Activated CD8-positive, alpha-beta memory T cell treated with anti-CD3 and anti-CD28 coated beads, Interleukin-2, amount 10 ng/mL, durations not matched to agents 7 days and 5 days (primary cell): Measurements from ENCODE around the gene TMEM19. TPM values are rescaled to one million over a fixed set of nuclear protein-coding genes. Genes with fewer than 3 reads are reported as not detected.

Experiments used
- ATAC-seq: fragments of 150-1000 bp; cut with Tn5 transposase; one replicate; pipeline ENCODE4 v1.10.0; 2021; ENCODE audit warnings: moderate library complexity
- CTCF ChIA-PET: fragments of 350-600 bp; sonication (Branson Sonifier 250); formaldehyde crosslinking; loops from one replicate; lab custom pipeline; 2021; ENCODE audit warnings: antibody characterized with exemption; lab: Charles Lee
- DNase-seq: peaks from one replicate; pipeline ENCODE4 v3.0.0-alpha.2; 2020
- H3K27ac Mint-ChIP-seq: one replicate; pipeline ENCODE4 v1.8.0; 2021; ENCODE audit warnings: mild to moderate bottlenecking, mixed read lengths
- H3K27me3 Mint-ChIP-seq: one replicate; pipeline ENCODE4 v1.8.0; 2021; ENCODE audit warnings: mixed read lengths
- H3K36me3 Mint-ChIP-seq: one replicate; pipeline ENCODE4 v1.8.0; 2021; ENCODE audit warnings: mild to moderate bottlenecking, mixed read lengths
- H3K4me1 Mint-ChIP-seq: one replicate; pipeline ENCODE4 v1.8.0; 2021; ENCODE audit warnings: mixed read lengths
- H3K4me3 Mint-ChIP-seq: one replicate; pipeline ENCODE4 v1.8.0; 2021; ENCODE audit warnings: mild to moderate bottlenecking, moderate library complexity, mixed read lengths
- H3K9me3 Mint-ChIP-seq: one replicate; pipeline ENCODE4 v1.8.0; 2022; ENCODE audit warnings: low read depth, mixed read lengths
- total RNA-seq, 2 experiments: library from RNA; stranded (reverse); gene quantifications; one replicate each; pipeline ENCODE4 v1.2.3, GENCODE V29; 2021

TMEM19 gene
- 10 to 100 TPM; 16.5 to 16.6 TPM for total RNA-seq

DNA sequence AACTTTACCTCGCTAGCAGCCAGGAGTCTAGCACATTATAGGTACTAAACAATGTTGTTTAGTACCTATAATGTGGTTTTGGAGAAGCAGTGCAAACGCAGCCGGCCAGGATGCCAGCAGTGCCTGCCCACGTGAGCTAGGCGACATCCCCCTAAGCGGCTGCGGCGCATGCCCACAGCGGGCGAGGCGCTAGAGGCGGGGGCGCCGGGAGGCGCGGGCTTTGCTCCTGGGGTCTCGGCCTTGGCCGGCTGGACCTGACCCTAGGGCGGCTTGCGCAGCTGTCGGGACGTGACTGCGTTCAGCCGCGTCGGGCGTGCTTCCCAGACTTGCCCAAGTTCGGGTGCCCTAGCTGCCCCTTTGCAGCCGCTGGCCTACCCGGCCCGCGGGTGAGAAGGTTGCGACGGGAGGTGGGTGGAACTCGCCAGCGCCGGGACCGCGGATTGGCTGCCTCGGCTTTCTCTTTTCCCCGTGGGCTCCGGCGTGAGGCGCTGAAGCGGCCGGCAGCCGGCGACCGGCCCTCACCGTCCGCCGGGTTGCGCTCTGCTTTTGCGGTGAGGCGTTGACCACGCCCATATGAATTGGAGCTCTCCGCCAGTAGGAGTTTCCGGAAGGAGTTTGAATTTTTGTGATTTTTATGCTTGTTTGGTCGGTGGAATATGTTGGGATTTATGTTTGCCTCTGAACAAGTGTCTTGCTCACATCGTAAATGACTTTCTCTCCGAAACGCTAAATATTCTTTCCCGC lies at the start of gene TMEM19:
Gene TMEM19, plus strand, starts transcription at position 169 of the 744 bp plus-strand sequence. CDS start 599 bp downstream, outside the sequence.
- peak; percentile 96 for ATAC-seq
- H3K27ac Mint-ChIP-seq = peak within 1 kb of the TSS; percentile 97
- H3K36me3 Mint-ChIP-seq = peaks cover 2% of the 10 kb centered on the region
- H3K27me3 Mint-ChIP-seq = no peaks in the 10 kb centered on the region
- H3K9me3 Mint-ChIP-seq = no peaks in the 10 kb centered on the region
- peak; percentile 88 for DNase-seq
- CTCF ChIA-PET = interaction anchor here (0.6 to 5.3 kb wide), 14 partner anchors 9 to 492 kb away, joined by 3 to 45 read pairs (median 4); partner anchors contain the start of genes RAB21, THAP2 and ZFC3H1
- peak within 1 kb of the TSS; percentile 93 for H3K4me3 Mint-ChIP-seq
- peaks cover 31% of the 10 kb centered on the region for H3K4me1 Mint-ChIP-seq

DNA sequence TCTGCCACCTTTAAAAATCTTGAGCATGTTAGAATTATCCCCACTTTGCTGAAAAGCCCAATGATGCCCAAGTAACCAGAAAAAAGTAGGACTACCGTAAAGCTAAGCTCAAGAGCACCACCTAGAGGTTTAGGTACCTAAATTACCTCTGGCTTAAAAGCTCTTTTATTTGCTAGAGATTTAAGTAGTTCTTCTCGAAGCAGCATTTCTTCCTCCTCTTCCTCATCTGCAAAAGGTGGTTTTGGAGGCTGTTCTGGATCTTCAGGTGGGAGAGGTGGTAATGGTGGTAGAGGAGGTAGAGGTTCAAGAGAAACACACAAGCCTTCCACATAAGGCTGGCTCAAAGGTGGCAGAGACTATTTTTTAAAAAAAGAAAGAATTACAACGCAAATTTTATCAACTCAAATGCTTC lies 49.2 kb upstream of the TMEM19 start:
- Mint-ChIP-seq H3K27me3 (no peaks in the 10 kb centered on the region), H3K27ac (peak overlapping the region; percentile 67), H3K4me3 (no peak overlapping the region), H3K36me3 (peaks cover 47% of the 10 kb centered on the region), H3K4me1 (peaks cover 14% of the 10 kb centered on the region), H3K9me3 (no peaks in the 10 kb centered on the region)
- DNase-seq (no peak), ATAC-seq (peak; percentile 65)
- CTCF ChIA-PET = interaction anchor here (0.6 to 1.9 kb wide), 24 partner anchors 8 to 221 kb away, joined by 3 to 19 read pairs (median 4); partner anchors contain the start of genes RAB21, TMEM19 and ZFC3H1

DNA sequence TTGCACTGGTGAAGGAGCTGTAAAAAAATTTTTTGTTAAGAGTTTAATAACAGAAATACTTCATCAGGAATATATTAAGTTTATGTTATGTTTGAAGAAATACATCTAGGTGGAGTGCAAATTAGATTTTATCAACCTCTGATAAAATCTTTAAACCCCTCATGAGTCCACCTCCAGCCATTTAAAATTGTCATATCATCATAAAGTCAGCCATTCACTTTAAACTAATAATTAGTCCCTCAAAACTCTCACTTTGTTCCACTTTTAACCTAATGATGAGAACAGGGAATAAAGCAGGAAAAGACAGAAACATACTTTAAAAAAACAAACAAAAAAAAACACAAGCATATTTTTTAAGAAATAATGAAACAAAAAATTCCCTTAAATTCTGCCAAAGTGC lies 47.4 kb upstream of the TMEM19 start:
- no peak overlapping the region for H3K27ac Mint-ChIP-seq
- no peaks in the 10 kb centered on the region for H3K27me3 Mint-ChIP-seq
- peaks cover 50% of the 10 kb centered on the region for H3K36me3 Mint-ChIP-seq
- peaks cover 21% of the 10 kb centered on the region for H3K4me1 Mint-ChIP-seq
- ATAC-seq = no peak
- H3K4me3 Mint-ChIP-seq = no peak overlapping the region
- no peak for DNase-seq
- H3K9me3 Mint-ChIP-seq = no peaks in the 10 kb centered on the region
- CTCF ChIA-PET = interaction anchor here (1.0 to 1.3 kb wide), 3 partner anchors 9 to 48 kb away, joined by 3 read pairs; no protein-coding TSS in a partner anchor

DNA sequence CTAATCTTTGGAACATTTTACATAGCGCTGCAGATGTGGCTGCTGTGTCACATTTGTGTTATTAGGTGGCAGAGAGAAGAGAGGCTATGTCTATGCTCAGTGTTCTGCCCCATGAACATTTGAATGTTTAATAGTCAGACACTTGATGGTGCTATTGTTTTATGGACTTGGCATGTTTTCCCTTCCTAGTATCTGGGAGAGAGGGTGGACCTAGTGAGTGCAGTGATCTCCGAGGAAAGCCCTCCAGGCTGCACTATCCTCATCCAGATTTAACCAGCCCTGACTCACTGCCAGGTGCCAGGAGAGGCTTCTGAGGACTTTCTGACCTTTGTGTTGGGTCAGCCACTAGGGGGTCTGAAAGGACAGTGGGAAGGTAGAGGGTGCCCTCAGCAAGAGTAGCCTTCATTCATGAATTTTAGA lies 46.5 kb upstream of the TMEM19 start:
- Mint-ChIP-seq H3K4me3 (no peak overlapping the region), H3K4me1 (peaks cover 25% of the 10 kb centered on the region), H3K27ac (peak overlapping the region; percentile 40), H3K27me3 (no peaks in the 10 kb centered on the region), H3K36me3 (peaks cover 51% of the 10 kb centered on the region), H3K9me3 (no peaks in the 10 kb centered on the region)
- ATAC-seq (peak; percentile 42), DNase-seq (no peak)
- CTCF ChIA-PET = no interaction called here

GRCh38 chr12:71640316-71640715 lies 45.6 kb upstream of the TMEM19 start:
- Mint-ChIP-seq H3K27ac (no peak overlapping the region), H3K27me3 (no peaks in the 10 kb centered on the region), H3K4me3 (no peak overlapping the region), H3K9me3 (no peaks in the 10 kb centered on the region), H3K36me3 (peaks cover 49% of the 10 kb centered on the region), H3K4me1 (peaks cover 29% of the 10 kb centered on the region)
- DNase-seq = no peak
- no peak for ATAC-seq
- CTCF ChIA-PET = interaction anchor here (0.9 to 1.1 kb wide), 2 partner anchors 23 to 107 kb away, joined by 3 read pairs; partner anchors contain the start of gene ZFC3H1

- Mint-ChIP-seq H3K27me3 (no peaks in the 10 kb centered on the region), H3K27ac (peak overlapping the region; percentile 35), H3K9me3 (no peaks in the 10 kb centered on the region), H3K4me1 (peaks cover 31% of the 10 kb centered on the region), H3K36me3 (peaks cover 47% of the 10 kb centered on the region), H3K4me3 (no peak overlapping the region)
- CTCF ChIA-PET = no interaction called here
- DNase-seq = no peak
- peak; percentile 29 for ATAC-seq
Observed at GRCh38 chr12:71641390-71641789, 44.5 kb upstream of the TMEM19 start.

DNA sequence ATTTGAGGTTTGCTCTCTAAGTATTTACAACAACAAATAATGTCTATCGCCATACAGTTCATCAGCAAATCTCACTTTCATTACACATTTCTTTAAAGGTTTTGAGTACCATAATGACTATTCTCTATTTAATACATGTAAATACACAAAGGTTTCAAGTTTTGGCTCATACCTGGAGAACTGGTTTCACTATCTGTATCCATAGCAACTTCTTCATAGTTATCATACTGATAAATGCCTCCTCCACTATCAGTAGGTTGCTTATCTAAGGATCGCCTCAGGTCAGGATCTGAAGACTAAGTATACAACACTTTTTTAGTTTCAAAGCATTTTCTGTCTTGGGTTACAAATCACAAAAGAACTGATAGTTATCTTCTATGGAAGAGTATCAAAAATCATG lies 43.6 kb upstream of the TMEM19 start:
- H3K36me3 Mint-ChIP-seq = peaks cover 49% of the 10 kb centered on the region
- H3K4me1 Mint-ChIP-seq = peaks cover 31% of the 10 kb centered on the region
- H3K27me3 Mint-ChIP-seq = no peaks in the 10 kb centered on the region
- ATAC-seq (peak; percentile 71), DNase-seq (no peak)
- H3K4me3 Mint-ChIP-seq = no peak overlapping the region
- H3K27ac Mint-ChIP-seq = peak overlapping the region; percentile 24
- no peaks in the 10 kb centered on the region for H3K9me3 Mint-ChIP-seq
- CTCF ChIA-PET = no interaction called here

DNA sequence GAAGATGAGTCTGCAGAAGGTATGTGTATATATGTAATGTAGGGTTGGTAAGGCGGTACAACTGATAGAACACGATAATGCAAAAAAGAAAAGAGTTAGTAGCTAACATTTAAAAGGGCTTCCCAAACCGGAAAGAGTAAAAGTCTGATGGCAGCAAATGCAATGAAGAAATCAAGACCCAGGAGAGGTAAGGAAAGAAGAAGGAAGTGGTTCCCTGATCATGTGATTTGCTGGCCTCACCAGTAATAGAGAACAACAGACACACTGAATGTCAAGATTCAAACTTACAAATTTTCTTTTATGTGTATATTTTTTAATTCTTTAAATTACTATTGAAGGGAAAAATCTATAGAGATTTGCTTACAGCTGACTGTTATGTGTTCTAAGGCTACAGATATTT lies 40.6 kb upstream of the TMEM19 start:
- no peaks in the 10 kb centered on the region for H3K27me3 Mint-ChIP-seq
- H3K27ac Mint-ChIP-seq = no peak overlapping the region
- H3K9me3 Mint-ChIP-seq = no peaks in the 10 kb centered on the region
- CTCF ChIA-PET = interaction anchor here (0.8 to 2.3 kb wide), 4 partner anchors 9 to 102 kb away, joined by 3 to 13 read pairs (median 6); partner anchors contain the start of genes THAP2 and ZFC3H1
- ATAC-seq = no peak
- peaks cover 35% of the 10 kb centered on the region for H3K4me1 Mint-ChIP-seq
- no peak overlapping the region for H3K4me3 Mint-ChIP-seq
- H3K36me3 Mint-ChIP-seq = peaks cover 59% of the 10 kb centered on the region
- no peak for DNase-seq

DNA sequence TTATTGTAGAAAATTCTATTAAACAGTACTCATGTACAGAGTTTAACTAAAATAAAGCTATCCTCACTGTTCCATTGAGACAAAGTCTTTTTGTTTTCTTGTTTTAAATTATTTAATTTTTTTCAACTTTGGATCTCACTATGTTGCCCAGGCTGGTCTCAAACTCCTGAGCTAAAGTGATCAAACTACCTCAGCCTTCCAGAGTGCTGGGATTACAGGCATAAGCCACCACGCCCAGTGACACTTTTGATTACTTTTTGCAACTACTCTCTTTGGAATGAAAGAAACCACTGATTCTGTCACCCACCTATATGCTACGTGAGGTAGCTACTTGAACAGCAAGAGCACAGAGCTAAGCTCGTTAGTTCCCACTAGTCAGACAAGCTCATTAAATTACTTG lies 39.4 kb upstream of the TMEM19 start:
- H3K9me3 Mint-ChIP-seq = no peaks in the 10 kb centered on the region
- H3K4me3 Mint-ChIP-seq = no peak overlapping the region
- H3K36me3 Mint-ChIP-seq = peaks cover 55% of the 10 kb centered on the region
- peaks cover 32% of the 10 kb centered on the region for H3K4me1 Mint-ChIP-seq
- H3K27me3 Mint-ChIP-seq = no peaks in the 10 kb centered on the region
- DNase-seq (no peak), ATAC-seq (no peak)
- CTCF ChIA-PET = interaction anchor here (0.9 to 2.3 kb wide), 3 partner anchors 10 to 17 kb away, joined by 3 to 13 read pairs (median 11); partner anchors contain the start of genes THAP2 and ZFC3H1
- H3K27ac Mint-ChIP-seq = no peak overlapping the region

DNA sequence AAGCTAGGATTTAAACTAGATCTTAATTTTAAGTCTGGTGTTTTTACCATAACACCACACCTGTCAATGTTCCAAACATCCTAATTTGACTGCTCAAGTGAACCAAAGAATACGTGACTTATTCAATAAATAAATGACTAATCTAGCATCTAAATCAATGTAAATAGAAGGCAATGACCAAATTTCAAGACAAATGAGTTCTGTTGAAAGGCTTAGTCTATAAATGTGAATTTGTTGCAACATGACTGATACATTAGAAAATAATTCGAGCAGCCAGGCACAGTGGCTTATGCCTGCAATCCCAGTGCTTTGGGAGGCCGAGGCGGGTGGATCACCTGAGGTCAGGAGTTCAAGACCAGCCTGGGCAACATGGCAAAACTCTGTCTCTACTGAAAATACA lies 37.3 kb upstream of the TMEM19 start:
- Mint-ChIP-seq H3K4me1 (peaks cover 24% of the 10 kb centered on the region), H3K4me3 (no peak overlapping the region), H3K9me3 (no peaks in the 10 kb centered on the region), H3K27ac (no peak overlapping the region), H3K27me3 (no peaks in the 10 kb centered on the region), H3K36me3 (peaks cover 42% of the 10 kb centered on the region)
- ATAC-seq = no peak
- CTCF ChIA-PET = no interaction called here
- no peak for DNase-seq

DNA sequence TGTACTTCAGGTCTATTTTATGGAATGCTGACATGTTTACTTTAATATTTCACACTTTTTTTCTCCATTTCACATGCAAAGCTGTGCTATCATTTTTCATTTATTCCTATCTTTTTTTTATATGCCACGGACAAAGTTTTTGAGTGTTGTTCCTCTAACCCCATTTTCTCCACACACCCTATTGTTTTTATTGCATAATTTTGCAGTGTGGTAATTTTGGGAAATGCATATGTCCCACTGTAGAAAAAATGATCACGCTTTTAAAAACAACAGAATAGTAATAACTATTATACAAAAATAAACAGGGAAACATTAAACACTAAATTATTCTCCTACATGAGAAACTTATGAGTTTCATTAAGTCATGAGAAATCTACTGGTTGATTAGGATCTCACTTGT lies 36.5 kb upstream of the TMEM19 start:
- no peak for ATAC-seq
- H3K9me3 Mint-ChIP-seq = no peaks in the 10 kb centered on the region
- H3K27me3 Mint-ChIP-seq = no peaks in the 10 kb centered on the region
- CTCF ChIA-PET = interaction anchor here (1.9 kb wide), 1 partner anchor 13 kb away, joined by 5 read pairs; no protein-coding TSS in a partner anchor
- DNase-seq = no peak
- peaks cover 35% of the 10 kb centered on the region for H3K36me3 Mint-ChIP-seq
- no peak overlapping the region for H3K4me3 Mint-ChIP-seq
- no peak overlapping the region for H3K27ac Mint-ChIP-seq
- peaks cover 21% of the 10 kb centered on the region for H3K4me1 Mint-ChIP-seq

DNA sequence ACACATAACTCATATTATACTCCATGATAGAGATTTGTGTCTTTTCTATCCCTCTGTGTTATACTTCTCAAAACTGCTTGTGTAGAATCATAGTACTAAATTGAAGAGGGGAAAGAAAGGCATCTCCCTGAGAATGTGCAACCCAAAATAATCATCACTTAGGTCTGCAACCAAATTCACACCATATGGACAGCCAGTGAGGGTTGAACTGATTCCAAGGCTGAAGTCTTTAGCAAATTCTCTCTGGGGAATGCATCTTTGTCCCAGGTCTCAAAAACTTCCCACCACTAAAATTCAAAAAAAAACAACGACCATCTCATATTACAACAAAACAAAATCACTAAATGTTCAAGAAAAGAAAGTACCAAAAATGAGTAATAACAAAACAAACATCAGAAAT lies 33.2 kb upstream of the TMEM19 start:
- DNase-seq (no peak), ATAC-seq (no peak)
- Mint-ChIP-seq H3K4me1 (peaks cover 31% of the 10 kb centered on the region), H3K27ac (no peak overlapping the region), H3K4me3 (no peak overlapping the region), H3K36me3 (peaks cover 25% of the 10 kb centered on the region), H3K27me3 (no peaks in the 10 kb centered on the region), H3K9me3 (no peaks in the 10 kb centered on the region)
- CTCF ChIA-PET = no interaction called here

- H3K4me1 Mint-ChIP-seq = peaks cover 32% of the 10 kb centered on the region
- CTCF ChIA-PET = no interaction called here
- peaks cover 25% of the 10 kb centered on the region for H3K36me3 Mint-ChIP-seq
Observed at GRCh38 chr12:71653137-71653536, 32.7 kb upstream of the TMEM19 start.

DNA sequence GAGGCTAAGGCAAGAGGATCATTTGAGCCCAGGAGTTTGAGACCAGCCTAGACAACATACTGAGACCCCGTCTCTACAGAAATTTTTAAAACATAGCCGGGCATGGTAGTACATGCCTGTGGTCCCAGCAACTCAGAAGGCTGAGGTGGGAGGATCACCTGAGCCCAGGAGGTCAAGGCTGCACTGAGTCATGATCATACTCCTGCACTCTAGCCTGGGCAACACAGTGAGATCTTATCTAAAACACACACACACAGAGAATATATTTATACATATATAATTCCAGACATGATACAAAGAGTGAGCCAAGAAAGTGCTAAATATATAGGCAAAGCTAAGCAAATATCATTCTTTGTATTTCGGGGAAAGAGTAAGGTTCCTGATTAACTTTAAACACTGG lies 31.7 kb upstream of the TMEM19 start:
- Mint-ChIP-seq H3K4me3 (no peak overlapping the region), H3K27me3 (no peaks in the 10 kb centered on the region), H3K36me3 (peaks cover 26% of the 10 kb centered on the region), H3K4me1 (peaks cover 35% of the 10 kb centered on the region), H3K9me3 (no peaks in the 10 kb centered on the region), H3K27ac (no peak overlapping the region)
- DNase-seq (no peak), ATAC-seq (peak; percentile 23)
- CTCF ChIA-PET = no interaction called here

More at GRCh38 chr12:71653137-71653536, 32.7 kb upstream of the TMEM19 start:
- ATAC-seq (no peak), DNase-seq (no peak)
- H3K4me3 Mint-ChIP-seq = no peak overlapping the region
- no peaks in the 10 kb centered on the region for H3K27me3 Mint-ChIP-seq
- H3K27ac Mint-ChIP-seq = no peak overlapping the region
- H3K9me3 Mint-ChIP-seq = no peaks in the 10 kb centered on the region
